ENCODE results near the gene SGPP1.
"Not testable (repeated sequence)": the region's sequence is repeated elsewhere in the genome, so short reads cannot be mapped to it uniquely, and the experiment has no call there.

SGPP1 gene

GRCh38 chr14:63726499-63726898 lies 1.4 kb downstream of the SGPP1 start:
- DNase-seq (ENCODE audit: low read depth in 1 of 2, low spot score in 1 of 2) = no peak

GRCh38 chr14:63725786-63726460 lies 1.9 kb downstream of the SGPP1 start:
- no peak for DNase-seq (ENCODE audit: low read depth in 1 of 2, low spot score in 1 of 2)

- DNase-seq (ENCODE audit: low read depth in 1 of 2, low spot score in 1 of 2) = no peak
Observed at GRCh38 chr14:63717702-63718101, 10.2 kb downstream of the SGPP1 start.

- DNase-seq (ENCODE audit: low read depth in 1 of 2, low spot score in 1 of 2) = no peak
Observed at GRCh38 chr14:63715360-63715759, 12.5 kb downstream of the SGPP1 start.

- DNase-seq (ENCODE audit: low read depth in 1 of 2, low spot score in 1 of 2) = no peak
Observed at GRCh38 chr14:63713764-63714163, 14.1 kb downstream of the SGPP1 start.

GRCh38 chr14:63713058-63713457 lies 14.8 kb downstream of the SGPP1 start:
- no peak for DNase-seq (ENCODE audit: low read depth in 1 of 2, low spot score in 1 of 2)

GRCh38 chr14:63712123-63712522 lies 15.7 kb downstream of the SGPP1 start:
- DNase-seq (ENCODE audit: low read depth in 1 of 2, low spot score in 1 of 2) = no peak

- no peak for DNase-seq (ENCODE audit: low read depth in 1 of 2, low spot score in 1 of 2)
Observed at GRCh38 chr14:63710497-63710896, 17.4 kb downstream of the SGPP1 start.

- DNase-seq (ENCODE audit: low read depth in 1 of 2, low spot score in 1 of 2) = no peak
Observed at GRCh38 chr14:63709589-63709988, 18.3 kb downstream of the SGPP1 start.

GRCh38 chr14:63707216-63707615 lies 20.6 kb downstream of the SGPP1 start:
- no peak for DNase-seq (ENCODE audit: low read depth in 1 of 2, low spot score in 1 of 2)

- DNase-seq (ENCODE audit: low read depth in 1 of 2, low spot score in 1 of 2) = no peak
Observed at GRCh38 chr14:63705561-63706070, 22.2 kb downstream of the SGPP1 start.

GRCh38 chr14:63702530-63702929 lies 25.3 kb downstream of the SGPP1 start:
- DNase-seq (ENCODE audit: low read depth in 1 of 2, low spot score in 1 of 2) = not testable (repeated sequence)

GRCh38 chr14:63701606-63702299 lies 26.1 kb downstream of the SGPP1 start:
- DNase-seq (ENCODE audit: low read depth in 1 of 2, low spot score in 1 of 2) = no peak

GRCh38 chr14:63692310-63693020 lies 35.4 kb downstream of the SGPP1 start:
- no peak for DNase-seq (ENCODE audit: low read depth in 1 of 2, low spot score in 1 of 2)

GRCh38 chr14:63689132-63689531 lies 38.7 kb downstream of the SGPP1 start:
- no peak for DNase-seq (ENCODE audit: low read depth in 1 of 2, low spot score in 1 of 2)

GRCh38 chr14:63686926-63687325 lies 40.9 kb downstream of the SGPP1 start:
- DNase-seq (ENCODE audit: low read depth in 1 of 2, low spot score in 1 of 2) = no peak

GRCh38 chr14:63685401-63685800 lies 42.5 kb downstream of the SGPP1 start:
- DNase-seq (ENCODE audit: low read depth in 1 of 2, low spot score in 1 of 2) = no peak

GRCh38 chr14:63682727-63683593 lies 44.9 kb downstream of the SGPP1 start:
- DNase-seq (ENCODE audit: low read depth in 1 of 2, low spot score in 1 of 2) = no peak

GRCh38 chr14:63678536-63678935 lies 49.3 kb downstream of the SGPP1 start:
- DNase-seq (ENCODE audit: low read depth in 1 of 2, low spot score in 1 of 2) = no peak

GRCh38 chr14:63677891-63678379 lies 49.9 kb downstream of the SGPP1 start:
- DNase-seq (ENCODE audit: low read depth in 1 of 2, low spot score in 1 of 2) = no peak

- DNase-seq (ENCODE audit: low read depth in 1 of 2, low spot score in 1 of 2) = no peak
Observed at GRCh38 chr14:63676615-63677014, 51.2 kb downstream of the SGPP1 start.
